GM12878 (cell line): ENCODE measurements around the gene ADGRD1. TPM values are rescaled to one million over a fixed set of nuclear protein-coding genes. Genes with fewer than 3 reads are reported as not detected.

ENCODE experiments used
- ATAC-seq: fragments of 200-7000 bp; cut with Tn5 transposase; 3 replicates; pipeline ENCODE4 v1.9.1; 2020; ENCODE audit warnings: mild to moderate bottlenecking, moderate library complexity
- BruUV-seq: library from RNA; stranded (reverse); fragments of 400-500 nt; replicated peaks from 2 replicates; lab custom pipeline; 2021; lab: Mats Ljungman, UMichigan
- CTCF ChIA-PET: fragments of 300-600 bp; sonication (Branson Sonifier 250); formaldehyde crosslinking; extraction: SDS; loops from one replicate; lab custom pipeline; 2021; ENCODE audit warnings: inconsistent platforms; lab: Yijun Ruan, JAX
- POLR2A ChIA-PET: fragments of 350-600 bp; formaldehyde crosslinking; extraction: SDS; loops from one replicate; lab custom pipeline; 2021; ENCODE audit warnings: inconsistent platforms; lab: Charles Lee
- RAD21 ChIA-PET: fragments of 300-600 bp; sonication (Branson Sonifier 250); formaldehyde crosslinking; loops from one replicate; lab custom pipeline; 2023; ENCODE audit warnings: antibody characterized with exemption; ENCODE audit not compliant: unreplicated experiment; lab: Charles Lee
- SMC1A ChIA-PET: fragments of 300-600 bp; sonication (Branson Sonifier 250); formaldehyde crosslinking; loops from one replicate; lab custom pipeline; 2023; ENCODE audit not compliant: unreplicated experiment, uncharacterized antibody; lab: Charles Lee
- DNase-seq: peaks from one replicate; pipeline ENCODE4 v3.0.0-alpha.2; 2011; ENCODE audit warnings: low read depth, low spot score
- FAIRE-seq: peaks from 3 replicates; lab custom pipeline; 2011; peaks lifted over from hg19 to GRCh38; lab: Jason Lieb, UNC
- H2AFZ ChIP-seq: 2 replicates; pipeline ENCODE4 v1.6.0; 2011; ENCODE audit warnings: low read depth, low read length, control low read depth; ENCODE audit not compliant: control insufficient read depth
- H3K27ac ChIP-seq: 2 replicates; pipeline ENCODE4 v1.5.1; 2011; ENCODE audit warnings: control low read depth; ENCODE audit not compliant: control insufficient read depth, insufficient read depth
- H3K27me3 ChIP-seq, 2 experiments: replicated peaks in 1 of 2; 2 replicates each; pipeline versions ENCODE4 v1.6.0 to v1.6.1; 2011; ENCODE audit warnings: low read length in 1 of 2; ENCODE audit not compliant: control insufficient read depth in 2 of 2, insufficient read depth in 2 of 2
- H3K36me3 ChIP-seq, 2 experiments: 2 replicates each; pipeline ENCODE4 v1.5.1; 2011; ENCODE audit warnings: low read length in 1 of 2; ENCODE audit not compliant: control insufficient read depth in 2 of 2, insufficient read depth in 2 of 2
- H3K4me1 ChIP-seq: 2 replicates; pipeline ENCODE4 v1.6.1; 2011; ENCODE audit warnings: mild to moderate bottlenecking, low read length, moderate library complexity, mixed read lengths; ENCODE audit not compliant: control insufficient read depth, insufficient read depth
- H3K4me2 ChIP-seq: 2 replicates; pipeline ENCODE4 v1.6.0; 2011; ENCODE audit warnings: control low read depth; ENCODE audit not compliant: control insufficient read depth, insufficient read depth
- H3K4me3 ChIP-seq: fragments of 200-600 bp; sonication (generic); 2 replicates; pipeline ENCODE4 v1.5.1; 2016
- H3K79me2 ChIP-seq: 2 replicates; pipeline ENCODE4 v1.6.0; 2011; ENCODE audit warnings: low read length; ENCODE audit not compliant: control insufficient read depth, insufficient read depth
- H3K9ac ChIP-seq: 2 replicates; pipeline ENCODE4 v1.8.0; 2011; ENCODE audit warnings: low read length, control low read depth, mixed read lengths; ENCODE audit not compliant: control insufficient read depth, insufficient read depth
- H3K9me3 ChIP-seq: replicated peaks from 3 replicates; pipeline ENCODE4 v1.5.1; 2011; ENCODE audit warnings: mild to moderate bottlenecking, low read length; ENCODE audit not compliant: control insufficient read depth, insufficient read depth
- H4K20me1 ChIP-seq: 2 replicates; pipeline ENCODE4 v1.6.0; 2011; ENCODE audit not compliant: control insufficient read depth, insufficient read depth
- BACH1 ChIP-seq: fragments of 450-650 bp; IDR thresholded peaks from 2 replicates; pipeline ENCODE4 v1.6.1; 2017; ENCODE audit warnings: mild to moderate bottlenecking, borderline replicate concordance
- CEBPB ChIP-seq, 2 experiments: fragments of 150-350 bp in 1 of 2; IDR thresholded peaks; 2 replicates each; pipeline ENCODE4 v1.6.1; 2012 to 2014; ENCODE audit warnings: low read depth in 2 of 2, low read length in 2 of 2, borderline replicate concordance in 1 of 2, inconsistent platforms in 1 of 2
- DPF2 ChIP-seq: fragments of 450-650 bp; IDR thresholded peaks from 2 replicates; pipeline ENCODE4 v1.6.1; 2017; ENCODE audit warnings: mild to moderate bottlenecking
- E2F4 ChIP-seq: IDR thresholded peaks from 2 replicates; pipeline ENCODE4 v1.6.1; 2012; ENCODE audit warnings: low read depth, low read length, improper control_type of control experiment
- ETV6 ChIP-seq, 2 experiments: fragments of 450-650 bp in 1 of 2; IDR thresholded peaks in 1 of 2; conservative IDR thresholded peaks in 1 of 2; 2 replicates each; pipeline ENCODE4 v1.6.1; 2014; ENCODE audit warnings: antibody characterized with exemption in 1 of 2, borderline replicate concordance in 1 of 2, low read depth in 1 of 2, mild to moderate bottlenecking in 1 of 2, moderate library complexity in 1 of 2
- IRF3 ChIP-seq: fragments of 450-650 bp; IDR thresholded peaks from 2 replicates; pipeline ENCODE4 v1.6.1; 2014; ENCODE audit warnings: mild to moderate bottlenecking
- KLF5 ChIP-seq: fragments of 450-650 bp; IDR thresholded peaks from 2 replicates; pipeline ENCODE4 v1.6.1; 2014; ENCODE audit warnings: mild to moderate bottlenecking; ENCODE audit not compliant: partially characterized antibody
- MXI1 ChIP-seq: fragments of 150-350 bp; IDR thresholded peaks from 2 replicates; pipeline ENCODE4 v1.6.1; 2011; ENCODE audit warnings: low read depth, mild to moderate bottlenecking, inconsistent platforms, low read length, improper control_type of control experiment
- NKRF ChIP-seq: fragments of 450-650 bp; conservative IDR thresholded peaks from 2 replicates; pipeline ENCODE4 v1.6.1; 2017; ENCODE audit warnings: mild to moderate bottlenecking, moderate library complexity
- PRDM15 ChIP-seq: fragments of 450-650 bp; formaldehyde crosslinking; IDR thresholded peaks from 2 replicates; pipeline ENCODE4 v1.4.0; 2020; ENCODE audit warnings: mild to moderate bottlenecking, moderate library complexity
- RAD51 ChIP-seq: fragments of 450-650 bp; IDR thresholded peaks from 2 replicates; pipeline ENCODE4 v1.6.1; 2016; ENCODE audit warnings: moderate library complexity, mild to moderate bottlenecking, inconsistent platforms
- SUPT20H ChIP-seq: IDR thresholded peaks from 2 replicates; pipeline ENCODE4 v1.6.1; 2011; ENCODE audit warnings: low read depth, mild to moderate bottlenecking, low read length, moderate library complexity, borderline replicate concordance; ENCODE audit not compliant: control insufficient read depth
- TAF1 ChIP-seq: IDR thresholded peaks from 2 replicates; pipeline ENCODE4 v1.6.1; 2011; ENCODE audit warnings: mild to moderate bottlenecking, low read depth, low read length, borderline replicate concordance
- ZNF217 ChIP-seq: fragments of 450-650 bp; IDR thresholded peaks from 2 replicates; pipeline ENCODE4 v1.6.1; 2017; ENCODE audit warnings: antibody characterized with exemption, mild to moderate bottlenecking
- ZNF622 ChIP-seq: fragments of 450-650 bp; IDR thresholded peaks from 2 replicates; pipeline ENCODE4 v1.6.1; 2017; ENCODE audit warnings: mild to moderate bottlenecking, inconsistent platforms
- ZZZ3 ChIP-seq: IDR thresholded peaks from 2 replicates; pipeline ENCODE4 v1.6.1; 2011; ENCODE audit warnings: low read depth; ENCODE audit not compliant: control insufficient read depth, insufficient read length
- WGBS: methylation state at CpG from one replicate; pipeline ENCODE4 v1.1.6; 2016; ENCODE audit warnings: low lambda C conversion rate; ENCODE audit not compliant: insufficient replicate concordance, insufficient coverage; ENCODE audit errors: missing lambda C conversion rate; 5-methylcytosine and 5-hydroxymethylcytosine counted together
- in situ Hi-C: fragments of 300-500 bp; cut with MboI; formaldehyde crosslinking; loops from 9 replicates; pipeline ENCODE4 v1.14.3; 2018; ENCODE audit warnings: mixed read lengths
- intact Hi-C: fragments of 100-400 bp; cut with micrococcal nuclease; formaldehyde crosslinking; loops from one replicate; pipeline ENCODE4 v1.14.2; 2022; ENCODE audit not compliant: unreplicated experiment
- polyA plus RNA-seq, 11 experiments: library from polyadenylated mRNA; depleted of rRNA in 4 of 11; unstranded in 6 of 11; stranded (reverse) in 5 of 11; fragments of >200 nt; fragmentation: Nextera tagmentation in 4 of 11; fragmentation: Illumina TruSeq in 1 of 11; extraction: Ambion mirVana in 4 of 11; extraction: Trizol in 1 of 11; gene quantifications; 1 replicate in 1 of 11; 2 replicates in 10 of 11; pipeline versions ENCODE4 v1.2.1 to v1.2.3, GENCODE V29; 2011 to 2016; ENCODE audit warnings: inconsistent platforms in 2 of 11, missing spikeins in 2 of 11, low read depth in 1 of 11
- total RNA-seq, 4 experiments: library from RNA; depleted of rRNA in 3 of 4; stranded (reverse); fragments of >200 nt in 3 of 4; fragmentation: Illumina TruSeq in 1 of 4; extraction: Trizol in 1 of 4; gene quantifications; 2 replicates each; pipeline versions ENCODE4 v1.2.1 to v1.2.3, GENCODE V29; 2013 to 2021

Gene ADGRD1
- total and polyA plus RNA-seq, 10 of the 15 experiments (the other 5 are each of a cell fraction or from before 2014, with no cell fraction given): 0.15 to 12.7 (median 1.2) TPM

- H3K27ac ChIP-seq: no peak overlapping the region
- ChIA-PET POLR2A (no interaction called here), CTCF (no interaction called here), RAD21 (no interaction called here), SMC1A (no interaction called here)
- no peaks in the 10 kb centered on the region for H3K4me1 ChIP-seq
- H3K79me2 ChIP-seq: no peaks in the 10 kb centered on the region
- FAIRE-seq (no peak), ATAC-seq (no peak), DNase-seq (no peak)
- no peak overlapping the region for H2AFZ ChIP-seq
- WGBS: 44% methylated on average over 19 of the region's 19 CpGs
- H3K9me3 ChIP-seq: no peaks in the 10 kb centered on the region
- H3K4me2 ChIP-seq: no peak overlapping the region
- intact Hi-C loops (loop anchor here (10.0 kb wide), 1 partner anchor 312 kb away; no protein-coding TSS in a partner anchor), in situ Hi-C loops (no loop called here)
- no peak overlapping the region for H3K9ac ChIP-seq
- H3K4me3 ChIP-seq: no peak overlapping the region
- no peaks in the 10 kb centered on the region for H3K27me3 ChIP-seq
- no peaks in the 10 kb centered on the region for H3K36me3 ChIP-seq
- H4K20me1 ChIP-seq: no peaks in the 10 kb centered on the region
- BruUV-seq: no TSS peak
- TF ChIP-seq SUPT20H (no peak), MXI1 (no peak), ZZZ3 (no peak), ZNF622 (no peak), NKRF (no peak), CEBPB (IDR thresholded peaks at IDR 0.05; ENCODE audit: borderline replicate concordance in 1 of 2, low read depth in 2 of 2, low read length in 2 of 2) (no peak), BACH1 (no peak), RAD51 (no peak), KLF5 (no peak), IRF3 (no peak), ZNF217 (no peak), E2F4 (no peak), DPF2 (no peak), PRDM15 (CRISPR knock-in tag) (no peak), TAF1 (no peak), ETV6 (conservative IDR thresholded peaks at IDR 0.05 in 1 of 2, IDR thresholded peaks at IDR 0.05 in 1 of 2; ENCODE audit: borderline replicate concordance in 1 of 2, low read depth in 1 of 2) (no peak)
Measured at GRCh38 chr12:131142891-131143657, 189.4 kb downstream of the ADGRD1 start.
